ENCODE measurements around the gene HSF4. TPM values are rescaled to one million over a fixed set of nuclear protein-coding genes. Genes with fewer than 3 reads are reported as not detected.
A peak's percentile ranks its signal among the peaks of the same experiment; 100 is the strongest.

The HSF4 gene
- total RNA-seq, 1 experiment from 2014 or later, result 1.2 TPM

DNA sequence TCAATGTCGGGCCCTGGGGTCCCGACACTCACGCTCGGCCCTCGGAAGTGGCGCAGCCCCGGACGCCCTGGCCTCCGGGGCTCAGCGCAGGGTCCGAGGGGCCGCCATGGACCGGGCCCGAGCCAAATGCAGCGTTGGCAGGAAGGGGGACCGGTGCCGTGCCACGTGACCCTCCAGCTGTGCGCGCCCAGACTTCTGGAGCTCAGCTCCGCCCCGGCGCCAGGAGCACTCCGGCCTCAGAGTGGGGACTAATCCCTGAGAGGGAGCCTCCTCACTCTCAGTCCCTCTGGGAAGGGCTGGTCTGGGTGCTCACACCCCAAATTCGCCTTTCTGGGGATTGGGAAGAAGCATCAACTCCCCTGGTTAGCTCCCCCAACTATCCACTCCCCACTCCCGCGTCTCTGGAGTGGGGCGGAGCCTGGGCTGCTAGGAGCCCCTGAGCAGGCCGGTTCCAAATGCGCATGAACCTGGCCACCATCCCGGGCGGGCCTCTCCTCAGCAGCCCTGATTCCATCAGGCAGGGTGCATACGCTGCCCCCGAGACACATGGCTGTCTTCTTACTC is 13.6 kb upstream of the HSF4 start, which contains the start of gene B3GNT9:
Gene B3GNT9 (minus strand): TSS at position 166 of the 564 bp plus-strand sequence. CDS start 513 bp downstream, outside the sequence.
- no peak within 1 kb of the TSS for H3K4ac ChIP-seq (ENCODE audit: low read depth, low read length)
- H4K5ac ChIP-seq (ENCODE audit: insufficient read length, low read depth, low read length), result no peak within 1 kb of the TSS
- H4K8ac ChIP-seq (replicated peaks; ENCODE audit: insufficient read length, low read depth, low read length), result no peak within 1 kb of the TSS
- TF ChIP-seq, protein P1, sequence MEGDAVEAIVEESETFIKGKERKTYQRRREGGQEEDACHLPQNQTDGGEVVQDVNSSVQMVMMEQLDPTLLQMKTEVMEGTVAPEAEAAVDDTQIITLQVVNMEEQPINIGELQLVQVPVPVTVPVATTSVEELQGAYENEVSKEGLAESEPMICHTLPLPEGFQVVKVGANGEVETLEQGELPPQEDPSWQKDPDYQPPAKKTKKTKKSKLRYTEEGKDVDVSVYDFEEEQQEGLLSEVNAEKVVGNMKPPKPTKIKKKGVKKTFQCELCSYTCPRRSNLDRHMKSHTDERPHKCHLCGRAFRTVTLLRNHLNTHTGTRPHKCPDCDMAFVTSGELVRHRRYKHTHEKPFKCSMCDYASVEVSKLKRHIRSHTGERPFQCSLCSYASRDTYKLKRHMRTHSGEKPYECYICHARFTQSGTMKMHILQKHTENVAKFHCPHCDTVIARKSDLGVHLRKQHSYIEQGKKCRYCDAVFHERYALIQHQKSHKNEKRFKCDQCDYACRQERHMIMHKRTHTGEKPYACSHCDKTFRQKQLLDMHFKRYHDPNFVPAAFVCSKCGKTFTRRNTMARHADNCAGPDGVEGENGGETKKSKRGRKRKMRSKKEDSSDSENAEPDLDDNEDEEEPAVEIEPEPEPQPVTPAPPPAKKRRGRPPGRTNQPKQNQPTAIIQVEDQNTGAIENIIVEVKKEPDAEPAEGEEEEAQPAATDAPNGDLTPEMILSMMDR (conservative IDR thresholded peaks at IDR 0.05), result no peak
- H3K9me3 Mint-ChIP-seq, result peaks cover 0 to 5% of the 10 kb centered on the region in 2 experiments; a peak in 3 of 5 replicates
- H2BK12ac ChIP-seq (ENCODE audit: insufficient read length, low read depth, low read length), result no peak within 1 kb of the TSS
- no peak within 1 kb of the TSS for H3K23ac ChIP-seq (ENCODE audit: insufficient read length, low read depth, low read length)
- H3K4me1 Mint-ChIP-seq, result peaks cover 10 to 16% of the 10 kb centered on the region in 2 experiments
- H3K4me2 ChIP-seq (ENCODE audit: insufficient read depth, insufficient read length, low read length), result peak within 1 kb of the TSS; percentile 65
- peaks cover 50% of the 10 kb centered on the region for H3K27me3 Mint-ChIP-seq (ENCODE audit: low read depth)
- no CpG with 5 or more reads among the region's 34 CpGs for WGBS (ENCODE audit: extremely low coverage, insufficient read length, low lambda C conversion rate)
- H3K27ac Mint-ChIP-seq, result peak within 1 kb of the TSS in 2 of 3 experiments; percentile 13 to 28; a peak in 1 of 7 replicates
- H2BK5ac ChIP-seq (ENCODE audit: insufficient read length, low read length), result no peak within 1 kb of the TSS
- no peak within 1 kb of the TSS for H3K27ac ChIP-seq (ENCODE audit: insufficient read length, low read depth, low read length)
- H3K9me3 ChIP-seq (ENCODE audit: control insufficient read depth, low read depth, low read length), result no peaks in the 10 kb centered on the region
- H2BK120ac ChIP-seq (ENCODE audit: low read depth, low read length, poor library complexity, severe bottlenecking), result no peak within 1 kb of the TSS
- H3K4me1 ChIP-seq (ENCODE audit: insufficient read depth, low read length), result no peaks in the 10 kb centered on the region
- no peaks in the 10 kb centered on the region for H3K79me1 ChIP-seq (ENCODE audit: insufficient read depth, low read depth, low read length, poor library complexity, severe bottlenecking)
- peak within 1 kb of the TSS; percentile 57 for H2AFZ ChIP-seq (ENCODE audit: low read length)
- no peak within 1 kb of the TSS for H2BK20ac ChIP-seq (ENCODE audit: low read depth, low read length, poor library complexity, severe bottlenecking)
- no peaks in the 10 kb centered on the region for H4K20me1 ChIP-seq (ENCODE audit: control insufficient read depth, insufficient read depth, insufficient read length)
- H3K27me3 ChIP-seq (ENCODE audit: insufficient read depth, low read length), result peaks cover 33% of the 10 kb centered on the region
- no peaks in the 10 kb centered on the region for H3K79me2 ChIP-seq (ENCODE audit: insufficient read depth, low read length)
- peaks cover 15% of the 10 kb centered on the region for H3K23me2 ChIP-seq (ENCODE audit: insufficient read length, low read depth, low read length, poor library complexity, severe bottlenecking)
- H3K56ac ChIP-seq (ENCODE audit: insufficient read length, low read depth, low read length), result no peak within 1 kb of the TSS
- H3K9ac ChIP-seq (ENCODE audit: extremely low read depth, insufficient read length, low read length), result no peak within 1 kb of the TSS
- H4K91ac ChIP-seq (ENCODE audit: insufficient read length, low read depth, low read length), result no peak within 1 kb of the TSS
- no peak within 1 kb of the TSS for H2BK15ac ChIP-seq (ENCODE audit: low read depth, low read length)
- H2AK5ac ChIP-seq (ENCODE audit: insufficient read length, low read length), result no peak within 1 kb of the TSS
- peak within 1 kb of the TSS; percentile 46 for H3K18ac ChIP-seq (ENCODE audit: insufficient read length, low read depth, low read length)
- H3T11ph ChIP-seq (ENCODE audit: low read length), result no peak within 1 kb of the TSS
- H3K4me3 Mint-ChIP-seq, result peak within 1 kb of the TSS; percentile 65 to 80
- DNase-seq, result peak; percentile 82
- H3K36me3 Mint-ChIP-seq (ENCODE audit: insufficient read depth in 1 of 3, low read depth in 3 of 3), result peaks cover 10 to 32% (median 30%) of the 10 kb centered on the region in 3 experiments
- H3K14ac ChIP-seq (ENCODE audit: insufficient read depth, low read length), result no peak within 1 kb of the TSS; the same call in 1 of the 2 replicates

Measured in H9 (cell line).